Sigmoid colon (tissue), 7 donors: ENCODE measurements around the gene ARL10. TPM values are rescaled to one million over a fixed set of nuclear protein-coding genes. Genes with fewer than 3 reads are reported as not detected.

Source experiments
- DNase-seq: peaks from one replicate; pipeline ENCODE4 v3.0.0-alpha.2; 2019
- H3K27ac ChIP-seq, 4 donors: fragments of 200-600 bp; sonication (generic); one replicate each; pipeline ENCODE4 v1.5.1; 2016 to 2019; ENCODE audit warnings: mild to moderate bottlenecking in 1 of 4
- H3K27me3 ChIP-seq, 3 donors: fragments of 200-600 bp; sonication (generic); one replicate each; pipeline ENCODE4 v1.5.1; 2019; ENCODE audit warnings: mild to moderate bottlenecking in 1 of 3
- H3K36me3 ChIP-seq, 4 donors: fragments of 200-600 bp; sonication (generic); one replicate each; pipeline ENCODE4 v1.5.1; 2016 to 2019
- H3K4me1 ChIP-seq, 4 donors: fragments of 200-600 bp; sonication (generic); one replicate each; pipeline ENCODE4 v1.5.1; 2017 to 2019
- H3K4me3 ChIP-seq, 4 donors: fragments of 200-600 bp; sonication (generic); one replicate each; pipeline ENCODE4 v1.5.1; 2017 to 2019; ENCODE audit warnings: mild to moderate bottlenecking in 2 of 4, moderate library complexity in 1 of 4
- H3K9me3 ChIP-seq, 4 donors: fragments of 200-600 bp in 3 of 4; sonication (generic) in 3 of 4; one replicate each; pipeline versions ENCODE4 v1.5.1 to v1.6.1; 2013 to 2019
- EP300 ChIP-seq, 4 donors: sonication (generic); formaldehyde crosslinking; IDR thresholded peaks; one replicate each; pipeline ENCODE4 v1.6.1; 2017; ENCODE audit warnings: antibody characterized with exemption in 4 of 4
- POLR2A ChIP-seq, 2 donors: fragments of 450-650 bp; IDR thresholded peaks; one replicate each; pipeline ENCODE4 v1.6.1; 2016; ENCODE audit warnings: antibody characterized with exemption in 2 of 2, mild to moderate bottlenecking in 2 of 2, moderate library complexity in 2 of 2
- POLR2AphosphoS5 ChIP-seq, 4 donors: sonication (generic); formaldehyde crosslinking; IDR thresholded peaks; one replicate each; pipeline ENCODE4 v1.6.1; 2017; ENCODE audit warnings: antibody characterized with exemption in 4 of 4
- WGBS, 2 donors: extraction: QIAGEN DNeasy Blood & Tissue Kit; methylation state at CpG; one replicate each; pipeline ENCODE4 v1.1.7; 2013; 5-methylcytosine and 5-hydroxymethylcytosine counted together
- intact Hi-C: fragments of 100-400 bp; cut with DNase I; formaldehyde crosslinking; loops from one replicate; pipeline ENCODE4 v1.15.1; 2023
- polyA plus RNA-seq, 3 donors: library from polyadenylated mRNA; stranded (reverse); fragments of 200-250 nt; gene quantifications; one replicate each; pipeline ENCODE4 v1.2.3, GENCODE V29; 2013
- total RNA-seq, 4 donors: library from RNA; depleted of rRNA; stranded (reverse); fragments of >200 nt; gene quantifications; one replicate each; pipeline ENCODE4 v1.1.0, GENCODE V29; 2016
- TF ChIP-seq, protein P1 (sequence below), 4 experiments: fragments of 450-650 bp in 3 of 4; fragments of 200-600 bp in 1 of 4; IDR thresholded peaks; one replicate each; pipeline ENCODE4 v1.5.1; 2016 to 2019; ENCODE audit warnings: antibody characterized with exemption in 4 of 4, mild to moderate bottlenecking in 3 of 4, moderate library complexity in 2 of 4
- donor health status: healthy with polysubstance abuse.
- donor health status: Bipolar disorder and iron deficiency.
- donor health status: healthy.

The ARL10 gene
- total and polyA plus RNA-seq, 7 donors, result 0.23 to 16.9 (median 5.6) TPM

DNA sequence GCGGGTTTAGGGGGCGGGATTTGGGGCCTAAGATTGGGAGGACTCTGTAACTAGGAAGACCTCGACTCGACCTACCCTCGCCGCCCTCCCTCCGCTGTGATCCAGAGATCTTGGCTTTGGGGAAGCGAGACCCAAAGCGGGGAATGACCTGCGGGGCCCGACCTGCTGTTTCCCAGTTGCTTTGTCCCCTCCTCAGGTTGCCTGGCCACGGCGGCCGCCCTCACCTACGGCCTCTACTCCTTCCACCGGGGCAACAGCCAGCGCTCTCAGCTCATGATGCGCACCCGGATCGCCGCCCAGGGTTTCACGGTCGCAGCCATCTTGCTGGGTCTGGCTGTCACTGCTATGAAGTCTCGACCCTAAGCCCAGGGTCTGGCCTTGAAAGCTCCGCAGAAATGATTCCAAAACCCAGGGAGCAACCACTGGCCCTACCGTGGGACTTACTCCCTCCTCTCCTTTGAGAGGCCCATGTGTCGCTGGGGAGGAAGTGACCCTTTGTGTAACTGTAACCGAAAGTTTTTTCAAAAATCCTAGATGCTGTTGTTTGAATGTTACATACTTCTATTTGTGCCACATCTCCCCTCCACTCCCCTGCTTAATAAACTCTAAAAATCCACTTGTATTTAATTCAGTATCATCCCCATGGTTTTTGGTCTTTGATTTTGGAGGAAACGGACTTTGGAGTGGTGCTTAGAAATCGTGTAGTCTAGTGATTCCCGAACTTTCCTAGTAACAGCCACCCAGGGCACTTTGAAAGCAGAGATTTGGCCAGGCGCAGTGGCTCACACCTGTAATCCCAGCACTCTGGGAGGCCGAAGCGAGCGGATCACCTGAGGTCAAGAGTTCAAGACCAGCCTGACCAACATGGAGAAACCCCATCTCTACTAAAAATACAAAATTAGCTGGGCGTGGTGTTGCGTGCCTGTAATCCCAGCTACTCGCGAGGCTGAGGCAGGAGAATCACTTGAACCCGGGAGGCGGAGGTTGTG is 24.1 kb downstream of the ARL10 start:
- 25 to 26% methylated on average over 41 of the region's 41 CpGs for WGBS, 2 donors
- H3K4me1 ChIP-seq, result peaks cover 0 to 30% (median 25%) of the 10 kb centered on the region in 4 donors
- H3K9me3 ChIP-seq, result no peaks in the 10 kb centered on the region
- intact Hi-C loops, result loop anchor here (2.0 to 10.0 kb wide), 3 partner anchors 27 to 255 kb away; partner anchors contain the start of genes CLTB, RNF44 and TSPAN17
- H3K4me3 ChIP-seq, result peak overlapping the region; percentile 57 to 65 (median 61)
- no peaks in the 10 kb centered on the region for H3K27me3 ChIP-seq
- TF ChIP-seq POLR2A (IDR thresholded peaks at IDR 0.05) (peak; percentile 65 to 88), EP300 (IDR thresholded peaks at IDR 0.05) (no peak), POLR2AphosphoS5 (IDR thresholded peaks at IDR 0.05) (peak; percentile 86 to 92 (median 88))
- TF ChIP-seq, protein P1, sequence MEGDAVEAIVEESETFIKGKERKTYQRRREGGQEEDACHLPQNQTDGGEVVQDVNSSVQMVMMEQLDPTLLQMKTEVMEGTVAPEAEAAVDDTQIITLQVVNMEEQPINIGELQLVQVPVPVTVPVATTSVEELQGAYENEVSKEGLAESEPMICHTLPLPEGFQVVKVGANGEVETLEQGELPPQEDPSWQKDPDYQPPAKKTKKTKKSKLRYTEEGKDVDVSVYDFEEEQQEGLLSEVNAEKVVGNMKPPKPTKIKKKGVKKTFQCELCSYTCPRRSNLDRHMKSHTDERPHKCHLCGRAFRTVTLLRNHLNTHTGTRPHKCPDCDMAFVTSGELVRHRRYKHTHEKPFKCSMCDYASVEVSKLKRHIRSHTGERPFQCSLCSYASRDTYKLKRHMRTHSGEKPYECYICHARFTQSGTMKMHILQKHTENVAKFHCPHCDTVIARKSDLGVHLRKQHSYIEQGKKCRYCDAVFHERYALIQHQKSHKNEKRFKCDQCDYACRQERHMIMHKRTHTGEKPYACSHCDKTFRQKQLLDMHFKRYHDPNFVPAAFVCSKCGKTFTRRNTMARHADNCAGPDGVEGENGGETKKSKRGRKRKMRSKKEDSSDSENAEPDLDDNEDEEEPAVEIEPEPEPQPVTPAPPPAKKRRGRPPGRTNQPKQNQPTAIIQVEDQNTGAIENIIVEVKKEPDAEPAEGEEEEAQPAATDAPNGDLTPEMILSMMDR (IDR thresholded peaks at IDR 0.05), result no peak
- DNase-seq, result no peak
- H3K27ac ChIP-seq, result peak overlapping the region; percentile 88 to 94 (median 93)
- H3K36me3 ChIP-seq, result peaks cover 5 to 63% (median 36%) of the 10 kb centered on the region in 4 donors

DNA sequence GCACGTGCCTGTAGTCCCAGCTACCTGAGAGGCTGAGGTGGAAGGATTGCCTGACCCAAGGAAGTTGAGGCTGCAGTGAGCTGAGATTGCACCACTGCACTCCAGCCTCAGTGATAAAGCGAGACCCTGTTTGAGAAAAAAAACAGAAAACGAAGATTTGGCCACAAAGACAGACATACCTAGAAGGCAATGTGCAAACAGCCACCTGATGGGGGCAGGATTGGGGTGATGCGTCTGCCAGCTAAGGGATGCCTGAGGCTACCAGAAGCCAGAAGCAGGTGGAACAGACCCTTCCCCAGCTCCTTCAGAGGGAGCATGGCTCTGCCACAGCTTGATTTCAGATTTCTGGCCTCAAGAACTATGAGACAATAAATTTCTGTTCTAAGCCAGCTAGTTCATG is 26.2 kb downstream of the ARL10 start:
- no peak for DNase-seq
- Histone ChIP-seq H3K4me1 (peaks cover 0 to 35% (median 26%) of the 10 kb centered on the region in 4 donors), H3K27me3 (no peaks in the 10 kb centered on the region), H3K9me3 (no peaks in the 10 kb centered on the region), H3K27ac (no peak overlapping the region), H3K4me3 (no peak overlapping the region), H3K36me3 (peaks cover 5 to 51% (median 27%) of the 10 kb centered on the region in 4 donors)
- intact Hi-C loops, result no loop called here
- WGBS, 2 donors, result 82 to 91% methylated on average over 4 of the region's 4 CpGs
- TF ChIP-seq EP300 (IDR thresholded peaks at IDR 0.05) (no peak), POLR2AphosphoS5 (IDR thresholded peaks at IDR 0.05) (no peak), POLR2A (IDR thresholded peaks at IDR 0.05) (no peak)
- TF ChIP-seq, protein P1 (IDR thresholded peaks at IDR 0.05), result no peak

DNA sequence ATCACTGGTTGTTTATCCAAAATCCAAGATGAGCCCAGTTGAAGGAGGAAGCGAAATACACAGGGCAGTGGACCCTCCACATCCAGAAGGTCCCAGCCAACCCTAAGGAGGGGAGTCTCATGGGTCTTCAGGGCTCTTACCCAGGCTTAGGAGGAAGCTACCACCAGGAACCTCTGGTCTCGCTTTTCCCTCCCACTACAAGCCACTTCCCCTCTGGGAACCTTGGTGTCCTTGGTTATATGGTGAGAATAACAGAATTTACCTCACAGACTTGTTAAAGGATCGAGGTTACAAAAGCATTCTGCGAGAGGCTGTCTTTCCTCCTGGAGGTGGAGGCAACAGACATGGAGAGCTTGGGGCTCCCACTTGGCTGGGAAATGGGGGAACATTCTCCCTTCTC is 26.7 kb downstream of the ARL10 start:
- no peaks in the 10 kb centered on the region for H3K27me3 ChIP-seq
- intact Hi-C loops, result no loop called here
- 87 to 92% methylated on average over 4 of the region's 4 CpGs for WGBS, 2 donors
- H3K36me3 ChIP-seq, result peaks cover 5 to 53% (median 27%) of the 10 kb centered on the region in 4 donors
- no peak overlapping the region for H3K27ac ChIP-seq
- peaks cover 0 to 30% (median 23%) of the 10 kb centered on the region in 4 donors for H3K4me1 ChIP-seq
- TF ChIP-seq POLR2AphosphoS5 (IDR thresholded peaks at IDR 0.05), result no peak
- TF ChIP-seq POLR2A (IDR thresholded peaks at IDR 0.05), result no peak
- TF ChIP-seq, protein P1 (IDR thresholded peaks at IDR 0.05), result no peak
- TF ChIP-seq EP300 (IDR thresholded peaks at IDR 0.05), result no peak
- H3K4me3 ChIP-seq, result no peak overlapping the region
- no peak for DNase-seq
- no peaks in the 10 kb centered on the region for H3K9me3 ChIP-seq

DNA sequence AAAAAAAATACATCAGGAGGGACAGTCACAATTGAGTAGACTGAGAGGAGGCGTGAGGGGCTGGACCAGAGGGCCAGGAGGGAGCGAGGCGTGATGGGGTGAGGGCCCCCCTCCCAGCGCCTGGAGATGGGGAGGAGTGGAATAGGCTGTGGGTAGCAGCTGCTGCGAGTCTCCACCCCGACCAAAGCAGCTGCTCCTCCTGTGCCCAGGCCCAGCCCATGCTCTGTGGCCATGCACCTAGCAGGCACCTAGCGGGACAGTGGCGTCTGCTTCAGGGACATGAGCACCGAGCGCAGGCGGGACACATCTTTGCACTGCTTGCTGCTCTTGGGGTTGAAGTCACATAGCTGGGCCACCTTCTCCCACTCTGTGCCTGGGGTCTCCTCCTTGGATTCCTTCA is 27.2 kb downstream of the ARL10 start:
- TF ChIP-seq EP300 (IDR thresholded peaks at IDR 0.05), result no peak
- TF ChIP-seq POLR2AphosphoS5 (IDR thresholded peaks at IDR 0.05), result no peak
- TF ChIP-seq, protein P1 (IDR thresholded peaks at IDR 0.05), result no peak
- TF ChIP-seq POLR2A (IDR thresholded peaks at IDR 0.05), result no peak
- intact Hi-C loops, result no loop called here

More for the DNA sequence above, 27.2 kb downstream of the ARL10 start:
- Histone ChIP-seq H3K4me1 (peaks cover 0 to 24% (median 18%) of the 10 kb centered on the region in 4 donors), H3K9me3 (no peaks in the 10 kb centered on the region), H3K36me3 (peaks cover 5 to 59% (median 27%) of the 10 kb centered on the region in 4 donors), H3K4me3 (no peak overlapping the region), H3K27ac (no peak overlapping the region), H3K27me3 (no peaks in the 10 kb centered on the region)
- no peak for DNase-seq
- WGBS, 2 donors, result 86 to 90% methylated on average over 11 of the region's 11 CpGs
